ENCODE measurements around the gene MTHFD1L.

GRCh38 chr6:150915131-150915879 lies 49.8 kb downstream of the MTHFD1L start:
- no peak for TF ChIP-seq CTCF (conservative IDR thresholded peaks at IDR 0.05; ENCODE audit: low read length)
- no peak for TF ChIP-seq EZH2phosphoT487 (IDR thresholded peaks at IDR 0.05; ENCODE audit: borderline replicate concordance)
